GM21381 (cell line): ENCODE measurements around the gene ENTHD1.

Source experiments
- ATAC-seq: cut with Tn5 transposase; IDR thresholded peaks from one replicate; pipeline ENCODE4 v1.9.1; 2021; ENCODE audit warnings: mild to moderate bottlenecking, moderate library complexity; ENCODE audit not compliant: unreplicated experiment

The ENTHD1 gene

DNA sequence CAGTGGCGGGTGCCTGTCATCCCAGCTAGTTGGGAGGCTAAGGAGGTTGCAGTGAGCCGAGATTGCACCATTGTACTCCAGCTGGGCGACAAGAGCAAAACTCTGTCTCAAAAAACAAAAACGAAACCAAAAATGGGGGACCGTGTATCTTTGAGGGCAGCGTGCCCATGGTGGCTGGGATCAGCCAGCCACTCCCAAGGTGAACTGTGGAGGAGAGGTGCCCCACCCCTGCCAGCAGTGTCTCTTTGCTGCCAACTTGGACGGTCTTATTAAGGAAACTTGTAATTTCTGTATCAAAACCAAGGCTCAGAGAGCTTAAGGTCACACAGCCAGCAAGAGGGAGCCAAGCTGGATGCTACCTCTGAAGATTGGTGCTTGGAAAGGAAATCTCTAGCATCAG is 175.4 kb downstream of the ENTHD1 start:
- no peak for ATAC-seq

GRCh38 chr22:39717099-39717498 is 176.5 kb downstream of the ENTHD1 start:
- ATAC-seq, result no peak

DNA sequence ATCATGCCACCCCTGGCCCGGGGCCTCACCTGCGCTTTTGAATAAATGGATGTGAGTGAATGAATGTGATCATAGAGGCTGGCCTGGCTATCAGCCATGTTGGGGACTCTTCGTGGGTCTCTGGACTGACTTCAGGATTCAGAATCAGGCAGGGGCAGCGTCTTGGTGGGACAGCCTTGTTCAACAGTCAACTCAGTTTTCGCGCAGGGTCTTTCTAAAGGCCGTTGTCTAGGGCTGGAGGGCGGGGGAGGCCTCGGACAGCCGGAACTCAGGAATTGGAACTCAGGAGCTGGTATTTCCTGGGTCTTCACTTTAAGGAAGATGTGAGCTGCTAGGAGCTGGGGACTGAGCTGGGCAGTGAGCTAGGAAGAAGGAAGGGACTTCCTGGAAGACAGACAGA is 177.0 kb downstream of the ENTHD1 start:
- no peak for ATAC-seq

GRCh38 chr22:39715778-39716495 is 177.6 kb downstream of the ENTHD1 start:
- no peak for ATAC-seq

- no peak for ATAC-seq
Observed at GRCh38 chr22:39714321-39714720, 179.2 kb downstream of the ENTHD1 start.

DNA sequence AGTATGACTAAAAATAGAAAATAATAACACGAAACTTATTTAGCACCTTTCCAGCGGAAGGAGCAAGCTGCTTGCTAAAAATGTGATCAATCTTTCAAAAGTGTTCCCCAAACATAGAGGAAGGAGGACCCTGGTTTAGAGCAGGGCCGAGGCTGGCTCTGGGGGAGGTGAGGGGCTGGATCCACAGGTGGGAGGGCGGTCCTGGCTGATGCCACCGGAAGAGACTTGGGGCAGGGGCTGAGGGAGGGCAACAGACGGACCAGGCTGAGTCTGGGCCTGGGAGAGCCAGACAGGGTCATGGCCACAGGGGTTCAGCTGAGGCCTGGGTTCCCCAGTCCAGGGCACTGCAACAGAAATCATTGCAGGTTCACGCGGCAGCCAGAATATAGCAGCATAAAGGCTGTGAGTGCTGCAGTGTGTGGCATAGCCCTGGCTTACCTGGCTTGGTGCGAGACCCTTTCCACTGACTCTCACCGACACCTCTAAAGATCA is 179.7 kb downstream of the ENTHD1 start:
- ATAC-seq, result no peak

GRCh38 chr22:39712751-39713525 is 180.6 kb downstream of the ENTHD1 start:
- ATAC-seq, result no peak

- ATAC-seq, result no peak
Observed at GRCh38 chr22:39712081-39712480, 181.5 kb downstream of the ENTHD1 start.

- ATAC-seq, result no peak
Observed at GRCh38 chr22:39710380-39711150, 183.0 kb downstream of the ENTHD1 start.

DNA sequence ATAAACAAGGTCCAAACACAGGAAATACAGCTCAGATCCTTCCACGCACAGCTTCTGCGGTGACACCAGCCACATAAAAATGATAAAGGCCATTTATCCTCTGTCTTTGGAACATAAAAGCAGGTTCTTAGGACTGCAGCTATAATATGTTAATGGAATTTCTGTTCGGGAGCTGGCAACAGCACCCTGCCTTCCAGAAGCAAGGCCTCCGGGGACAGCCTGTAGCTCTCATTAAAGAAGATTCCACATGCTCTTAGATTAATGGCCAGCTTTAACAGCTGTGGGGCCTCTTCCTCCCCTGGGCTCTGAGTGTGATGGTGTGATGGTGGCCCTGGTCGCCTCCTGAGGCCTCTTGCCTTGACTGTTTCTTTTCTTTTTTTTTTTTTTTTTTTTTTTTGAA is 185.7 kb downstream of the ENTHD1 start:
- ATAC-seq, result no peak

GRCh38 chr22:39707351-39707750 is 186.2 kb downstream of the ENTHD1 start:
- ATAC-seq, result no peak

DNA sequence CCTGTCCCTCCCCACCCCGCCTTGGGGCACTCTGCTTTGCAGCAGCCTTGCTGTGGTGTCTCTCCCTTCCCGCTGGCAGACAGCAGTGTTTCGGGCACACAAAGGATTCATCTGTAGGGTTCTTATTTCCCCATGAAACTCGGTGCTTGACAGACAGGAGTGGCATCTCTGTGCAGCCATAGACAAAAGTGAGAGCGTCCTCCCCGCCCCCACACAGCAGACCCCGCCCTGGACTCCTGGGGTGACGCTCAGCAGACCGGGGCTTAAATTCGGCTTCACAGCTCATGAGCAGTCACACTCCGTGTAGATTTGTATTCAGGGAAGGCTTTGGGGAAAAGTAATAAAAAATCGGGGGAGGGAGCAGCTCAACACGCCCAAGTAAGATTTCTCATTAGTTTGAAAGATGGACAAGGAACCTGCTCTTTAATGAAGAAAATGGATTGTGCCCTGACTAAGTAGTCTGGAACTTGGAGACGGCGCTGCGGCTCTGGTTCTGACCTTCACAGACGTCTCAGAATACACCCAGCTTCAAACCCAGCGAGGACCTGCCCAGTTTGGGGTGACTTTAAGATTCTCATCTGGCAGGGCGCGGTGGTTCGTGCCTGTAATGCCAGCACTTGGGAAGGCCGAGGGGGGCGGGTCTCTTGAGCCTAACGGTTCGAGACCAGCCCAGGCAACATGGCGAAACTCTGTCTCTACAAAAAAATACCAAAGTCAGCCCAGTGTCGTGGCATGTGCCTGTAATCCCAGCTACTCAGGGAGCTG is 187.0 kb downstream of the ENTHD1 start:
- ATAC-seq, result no peak

DNA sequence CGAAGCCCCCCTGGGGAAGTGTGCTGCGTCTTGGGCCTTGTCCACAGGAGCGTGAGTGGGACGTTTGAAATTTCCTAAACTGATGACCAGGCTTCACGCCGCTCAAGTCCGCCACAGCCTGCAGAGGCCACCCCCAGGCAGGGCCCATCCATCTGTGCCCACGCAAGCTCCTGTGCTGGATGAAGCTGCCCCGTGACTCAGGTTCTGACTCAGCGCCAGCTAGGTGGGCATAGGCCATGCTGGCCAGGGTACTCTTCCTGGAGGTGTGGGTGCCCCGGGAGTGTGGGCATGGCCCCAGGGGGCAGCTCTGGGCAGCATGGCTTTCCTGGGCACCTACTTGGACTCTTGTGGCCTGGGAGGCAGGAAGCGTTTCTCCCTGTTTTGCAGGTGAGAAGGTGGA is 188.2 kb downstream of the ENTHD1 start:
- no peak for ATAC-seq

DNA sequence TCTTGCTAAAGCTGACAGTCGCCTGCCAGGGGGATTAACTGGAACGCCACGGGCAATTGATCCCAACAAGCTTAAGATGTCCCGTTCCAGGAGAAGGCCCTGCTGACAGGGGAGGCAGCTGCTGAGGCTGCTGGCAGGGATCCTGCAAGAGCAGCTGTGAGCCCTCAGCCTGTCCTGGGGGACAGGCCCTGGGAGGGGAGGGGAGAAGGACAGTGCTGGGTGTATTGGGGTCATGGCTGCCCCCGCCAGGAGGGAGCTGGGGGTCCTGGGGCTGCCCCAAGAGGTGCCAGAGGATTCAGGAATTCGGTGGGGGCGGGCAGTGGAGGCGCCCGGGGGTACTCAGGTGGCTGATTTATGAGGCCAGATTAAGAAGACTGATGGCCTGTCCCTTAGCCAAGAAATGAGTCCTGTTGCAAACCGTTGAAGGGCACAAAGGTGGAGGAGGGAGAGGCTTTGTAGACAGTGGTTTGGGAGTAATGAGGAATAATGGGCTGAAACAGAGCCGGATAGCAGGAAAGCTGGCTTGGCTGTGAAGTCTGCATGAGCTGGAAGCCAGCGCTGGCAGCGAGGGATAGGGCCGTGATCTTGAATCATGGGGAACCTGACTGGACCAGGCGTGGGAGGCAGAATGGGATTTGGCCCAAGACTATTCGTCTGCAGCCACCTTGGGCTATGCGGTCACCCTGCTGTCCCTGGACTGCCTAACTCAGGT is 189.5 kb downstream of the ENTHD1 start:
- no peak for ATAC-seq

DNA sequence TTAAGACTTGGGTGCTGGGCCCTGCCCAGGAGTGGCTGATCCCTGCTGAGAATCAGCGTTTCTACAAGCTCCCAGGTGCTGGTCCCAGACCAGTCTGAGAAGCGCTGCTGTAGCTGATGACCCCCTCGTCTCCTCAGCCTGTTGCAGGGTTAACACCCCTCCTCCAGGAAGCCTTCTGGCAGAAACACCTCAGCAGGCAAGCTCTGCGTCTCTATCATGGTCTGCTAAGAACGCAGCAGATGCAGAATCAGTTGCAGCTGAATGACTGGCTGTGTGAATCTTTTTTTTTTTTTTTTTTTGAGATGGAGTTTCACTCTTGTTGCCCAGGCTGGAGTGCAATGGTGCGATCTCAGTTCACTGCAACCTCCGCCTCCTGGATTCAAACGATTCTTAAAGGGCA is 190.5 kb downstream of the ENTHD1 start:
- no peak for ATAC-seq

DNA sequence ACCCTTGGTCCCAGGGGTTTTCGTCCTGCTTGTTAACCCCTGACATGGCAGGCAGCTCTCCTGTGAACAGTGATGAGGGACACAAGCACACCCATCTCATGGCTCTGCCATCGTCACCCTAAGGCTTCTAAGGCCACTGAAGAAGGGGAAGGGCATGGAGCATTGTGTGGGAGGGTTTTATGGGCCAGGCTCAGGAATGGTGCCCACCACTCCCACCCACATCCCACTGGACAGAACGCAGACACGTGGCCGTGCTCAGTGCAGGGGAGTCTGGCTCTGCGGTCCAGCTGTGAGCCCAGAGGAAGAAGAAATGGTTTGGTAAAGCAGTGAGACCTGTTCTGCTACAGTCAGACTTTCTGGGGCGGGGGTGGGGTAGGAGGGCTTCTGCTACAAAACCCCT is 193.0 kb downstream of the ENTHD1 start:
- no peak for ATAC-seq

GRCh38 chr22:39699631-39700360 is 193.8 kb downstream of the ENTHD1 start:
- ATAC-seq, result no peak

DNA sequence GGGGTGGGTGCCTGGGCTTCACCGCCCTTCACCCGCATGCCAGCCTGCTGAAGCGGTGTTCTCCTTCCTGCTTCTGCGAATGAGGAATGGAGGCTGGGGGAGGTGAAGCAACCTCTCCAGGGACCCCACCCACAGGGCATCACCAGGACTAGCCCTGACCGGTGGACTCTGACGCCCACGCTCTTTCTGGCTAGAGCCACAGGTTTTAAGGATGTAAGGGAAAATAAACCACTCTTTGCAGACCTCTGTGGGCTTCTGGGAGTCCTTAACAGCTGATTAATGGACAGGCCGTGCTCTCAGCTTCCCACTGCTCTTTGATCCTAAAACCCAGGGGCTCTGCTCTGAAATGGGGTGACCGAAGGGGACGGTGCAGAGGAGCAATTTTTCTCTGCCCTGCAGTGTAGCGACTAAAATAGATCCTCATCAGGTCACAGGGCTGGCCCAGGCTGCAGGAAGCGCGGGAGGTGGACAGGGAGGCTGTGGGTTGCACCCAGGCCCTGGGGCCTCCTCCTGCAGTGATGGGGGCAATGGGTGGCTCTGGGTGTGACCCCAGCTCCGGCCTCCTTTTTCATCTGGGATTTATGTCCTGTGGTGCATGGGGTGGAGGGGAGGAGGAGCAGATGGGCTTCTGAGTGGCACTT is 195.7 kb downstream of the ENTHD1 start:
- ATAC-seq, result no peak

DNA sequence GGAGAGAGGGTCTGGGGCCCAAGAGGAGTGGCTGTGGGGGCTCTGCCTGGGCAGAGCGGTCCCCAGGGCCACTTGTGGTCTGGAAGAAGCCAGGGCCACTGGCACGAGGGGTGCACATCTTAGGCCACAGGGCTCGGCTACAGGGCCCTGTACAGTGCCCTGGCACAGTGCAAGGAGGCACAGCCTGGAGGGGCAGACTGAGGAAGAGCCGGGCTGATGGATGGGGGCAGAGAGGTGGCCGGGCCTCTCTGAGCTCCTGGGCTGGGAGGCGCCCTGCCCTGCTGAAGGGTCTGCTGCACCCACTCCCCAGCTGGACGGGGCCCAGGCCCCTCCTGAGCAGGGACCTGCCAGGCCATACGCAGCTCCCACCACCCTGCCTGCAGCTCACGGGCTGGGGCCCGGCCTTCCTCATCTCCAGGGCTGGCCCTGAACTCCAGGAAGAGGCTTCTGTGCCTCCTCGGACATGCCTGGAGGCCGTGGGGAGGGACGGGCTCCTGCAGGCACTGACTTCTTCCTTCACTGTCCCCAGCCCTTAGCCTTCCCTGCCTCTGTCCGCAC is 199.5 kb downstream of the ENTHD1 start:
- no peak for ATAC-seq
